Mesenchymal stem cell (in vitro differentiated cells and primary cell): ENCODE data around the gene PNCK.

Experiments
- DNase-seq: peaks from one replicate; pipeline ENCODE4 v3.0.0-alpha.2; 2013
- H2AFZ ChIP-seq: one replicate; pipeline ENCODE4 v1.6.1; 2013; ENCODE audit warnings: low read depth, mild to moderate bottlenecking, control low read depth, inconsistent platforms, low read length, moderate library complexity
- H2AK5ac ChIP-seq: 2 replicates; pipeline ENCODE4 v1.6.1; 2013; ENCODE audit warnings: low read length, moderate library complexity, mild to moderate bottlenecking, inconsistent platforms; ENCODE audit not compliant: severe bottlenecking
- H2BK120ac ChIP-seq: one replicate; pipeline ENCODE4 v1.6.1; 2013; ENCODE audit warnings: low read depth, mild to moderate bottlenecking, inconsistent platforms, low read length, moderate library complexity
- H2BK12ac ChIP-seq, 2 experiments: one replicate each; pipeline ENCODE4 v1.6.1; 2013; ENCODE audit warnings: inconsistent platforms in 2 of 2, low read length in 2 of 2, mild to moderate bottlenecking in 2 of 2, moderate library complexity in 2 of 2, control low read depth in 1 of 2
- H2BK15ac ChIP-seq: one replicate; pipeline ENCODE4 v1.6.1; 2013; ENCODE audit warnings: mild to moderate bottlenecking, low read depth, inconsistent platforms; ENCODE audit not compliant: poor library complexity, severe bottlenecking
- H2BK5ac ChIP-seq: 2 replicates; pipeline ENCODE4 v1.6.1; 2013; ENCODE audit warnings: low read depth, mild to moderate bottlenecking, low read length, control low read depth, inconsistent platforms; ENCODE audit not compliant: poor library complexity, severe bottlenecking
- H3K14ac ChIP-seq, 2 experiments: one replicate each; pipeline ENCODE4 v1.6.1; 2013; ENCODE audit warnings: inconsistent platforms in 2 of 2, low read length in 2 of 2, control low read depth in 1 of 2, mild to moderate bottlenecking in 1 of 2, moderate library complexity in 1 of 2
- H3K18ac ChIP-seq, 2 experiments: one replicate each; pipeline ENCODE4 v1.6.1; 2013; ENCODE audit warnings: inconsistent platforms in 2 of 2, low read length in 2 of 2, control low read depth in 1 of 2, low read depth in 1 of 2, mild to moderate bottlenecking in 1 of 2
- H3K23ac ChIP-seq, 2 experiments: one replicate each; pipeline ENCODE4 v1.6.1; 2013; ENCODE audit warnings: inconsistent platforms in 2 of 2, low read length in 2 of 2, mild to moderate bottlenecking in 2 of 2, moderate library complexity in 2 of 2, control low read depth in 1 of 2
- H3K27ac ChIP-seq: 2 replicates; pipeline ENCODE4 v1.5.1; 2013; ENCODE audit warnings: mild to moderate bottlenecking, moderate library complexity, low read length, control low read depth, inconsistent platforms; ENCODE audit not compliant: poor library complexity, severe bottlenecking
- H3K27me3 ChIP-seq, 2 experiments: 2 replicates each; pipeline versions ENCODE4 v1.6.1 to v1.7.0; 2013; ENCODE audit warnings: low read length in 2 of 2, mild to moderate bottlenecking in 2 of 2, moderate library complexity in 2 of 2, control low read depth in 1 of 2, inconsistent platforms in 1 of 2; ENCODE audit not compliant: control insufficient read depth in 1 of 2, insufficient read depth in 1 of 2
- H3K36me3 ChIP-seq, 2 experiments: 2 replicates each; pipeline versions ENCODE4 v1.6.1 to v1.7.0; 2013; ENCODE audit warnings: low read length in 2 of 2, control low read depth in 1 of 2, inconsistent platforms in 1 of 2, low read depth in 1 of 2, mild to moderate bottlenecking in 1 of 2; ENCODE audit not compliant: insufficient read depth in 2 of 2, control insufficient read depth in 1 of 2
- H3K4ac ChIP-seq, 2 experiments: one replicate each; pipeline ENCODE4 v1.6.1; 2013; ENCODE audit warnings: inconsistent platforms in 2 of 2, low read length in 2 of 2, mild to moderate bottlenecking in 2 of 2, moderate library complexity in 2 of 2, control low read depth in 1 of 2, low read depth in 1 of 2
- H3K4me1 ChIP-seq: 2 replicates; pipeline ENCODE4 v1.6.1; 2013; ENCODE audit warnings: low read depth, low read length, control low read depth; ENCODE audit not compliant: control insufficient read depth, insufficient read depth
- H3K4me2 ChIP-seq: 2 replicates; pipeline ENCODE4 v1.6.1; 2013; ENCODE audit warnings: low read length, mild to moderate bottlenecking, inconsistent platforms; ENCODE audit not compliant: poor library complexity, severe bottlenecking
- H3K4me3 ChIP-seq, 2 experiments: 2 replicates each; pipeline versions ENCODE4 v1.5.1 to v1.7.0; 2013; ENCODE audit warnings: low read length in 2 of 2, mild to moderate bottlenecking in 2 of 2, control low read depth in 1 of 2, low read depth in 1 of 2; ENCODE audit not compliant: insufficient read depth in 1 of 2
- H3K79me1 ChIP-seq: replicated peaks from 2 replicates; pipeline ENCODE4 v1.6.1; 2013; ENCODE audit warnings: mild to moderate bottlenecking, control low read depth, low read length, inconsistent platforms; ENCODE audit not compliant: poor library complexity, severe bottlenecking
- H3K9ac ChIP-seq: 2 replicates; pipeline ENCODE4 v1.7.0; 2013; ENCODE audit warnings: mild to moderate bottlenecking, low read length, moderate library complexity
- H3K9me3 ChIP-seq: 2 replicates; pipeline ENCODE4 v1.7.0; 2013; ENCODE audit warnings: mild to moderate bottlenecking, low read length; ENCODE audit not compliant: control insufficient read depth
- H4K8ac ChIP-seq: one replicate; pipeline ENCODE4 v1.6.1; 2013; ENCODE audit warnings: inconsistent platforms, mild to moderate bottlenecking, low read length, moderate library complexity
- H4K91ac ChIP-seq: one replicate; pipeline ENCODE4 v1.6.1; 2013; ENCODE audit warnings: mild to moderate bottlenecking, low read length, inconsistent platforms
- WGBS: methylation state at CpG from one replicate; pipeline ENCODE4 v1.1.7; 2013; ENCODE audit warnings: mixed read lengths; 5-methylcytosine and 5-hydroxymethylcytosine counted together

Gene PNCK

GRCh38 chrX:153631346-153631745 lies 42.3 kb downstream of the PNCK start:
- H2BK15ac ChIP-seq = no peak overlapping the region
- H3K4ac ChIP-seq = no peak overlapping the region
- no peak overlapping the region for H4K91ac ChIP-seq
- no peak overlapping the region for H3K4me3 ChIP-seq
- no peak overlapping the region for H2AK5ac ChIP-seq
- no peak overlapping the region for H4K8ac ChIP-seq
- H3K9ac ChIP-seq = no peak overlapping the region
- no peak overlapping the region for H3K23ac ChIP-seq
- peaks cover 21% of the 10 kb centered on the region for H3K4me1 ChIP-seq
- no peak overlapping the region for H3K18ac ChIP-seq
- H2AFZ ChIP-seq = no peak overlapping the region
- H3K27me3 ChIP-seq = peaks cover 0 to 74% of the 10 kb centered on the region in 2 experiments
- H2BK120ac ChIP-seq = no peak overlapping the region
- no peak overlapping the region for H3K4me2 ChIP-seq
- no peaks in the 10 kb centered on the region for H3K36me3 ChIP-seq
- no peaks in the 10 kb centered on the region for H3K79me1 ChIP-seq
- H3K14ac ChIP-seq = no peak overlapping the region
- H3K9me3 ChIP-seq = peaks cover 24% of the 10 kb centered on the region
- H2BK5ac ChIP-seq = no peak overlapping the region
- no peak for DNase-seq
- H3K27ac ChIP-seq = no peak overlapping the region
- WGBS = 98% methylated on average over 2 of the region's 2 CpGs
- no peak overlapping the region for H2BK12ac ChIP-seq

- Histone ChIP-seq H4K8ac (no peak overlapping the region), H2BK5ac (no peak overlapping the region), H3K79me1 (no peaks in the 10 kb centered on the region), H3K4me2 (no peak overlapping the region), H2BK120ac (no peak overlapping the region), H3K18ac (no peak overlapping the region), H2BK12ac (no peak overlapping the region), H3K9me3 (peaks cover 24% of the 10 kb centered on the region), H3K23ac (no peak overlapping the region), H2AFZ (no peak overlapping the region), H3K4me3 (no peak overlapping the region), H3K4ac (no peak overlapping the region), H3K27ac (no peak overlapping the region), H3K27me3 (peaks cover 0 to 71% of the 10 kb centered on the region in 2 experiments), H2AK5ac (no peak overlapping the region), H2BK15ac (no peak overlapping the region), H4K91ac (no peak overlapping the region), H3K14ac (no peak overlapping the region), H3K9ac (no peak overlapping the region), H3K4me1 (peaks cover 24% of the 10 kb centered on the region), H3K36me3 (no peaks in the 10 kb centered on the region)
- WGBS = 90% methylated on average over 12 of the region's 12 CpGs
- no peak for DNase-seq
These were observed 44.9 kb downstream of the PNCK start for GRCh38 chrX:153628665-153629064.

GRCh38 chrX:153628129-153628528 lies 45.5 kb downstream of the PNCK start:
- no peaks in the 10 kb centered on the region for H3K36me3 ChIP-seq
- no peaks in the 10 kb centered on the region for H3K79me1 ChIP-seq
- no peak overlapping the region for H3K18ac ChIP-seq
- H4K91ac ChIP-seq = no peak overlapping the region
- H3K4me3 ChIP-seq = no peak overlapping the region
- DNase-seq = no peak
- peak overlapping the region; percentile 30 for H3K27ac ChIP-seq
- no peak overlapping the region for H3K9ac ChIP-seq
- no peak overlapping the region for H2BK120ac ChIP-seq
- peaks cover 0 to 75% of the 10 kb centered on the region in 2 experiments for H3K27me3 ChIP-seq
- no peak overlapping the region for H2BK5ac ChIP-seq
- H3K9me3 ChIP-seq = peaks cover 24% of the 10 kb centered on the region
- H3K23ac ChIP-seq = no peak overlapping the region
- H4K8ac ChIP-seq = no peak overlapping the region
- H3K4me2 ChIP-seq = no peak overlapping the region
- WGBS = 98% methylated on average over 8 of the region's 8 CpGs
- no peak overlapping the region for H3K14ac ChIP-seq
- no peak overlapping the region for H2BK15ac ChIP-seq
- no peak overlapping the region for H2AK5ac ChIP-seq
- no peak overlapping the region for H3K4ac ChIP-seq
- H2AFZ ChIP-seq = no peak overlapping the region
- peaks cover 30% of the 10 kb centered on the region for H3K4me1 ChIP-seq
- no peak overlapping the region for H2BK12ac ChIP-seq

GRCh38 chrX:153627675-153628111 lies 45.9 kb downstream of the PNCK start:
- no peak overlapping the region for H2BK120ac ChIP-seq
- no peak overlapping the region for H3K23ac ChIP-seq
- H3K14ac ChIP-seq = no peak overlapping the region
- H4K8ac ChIP-seq = no peak overlapping the region
- no peak overlapping the region for H3K18ac ChIP-seq
- no peak for DNase-seq
- no peaks in the 10 kb centered on the region for H3K79me1 ChIP-seq
- no peak overlapping the region for H2AFZ ChIP-seq
- no peak overlapping the region for H2BK12ac ChIP-seq
- no peak overlapping the region for H3K4me3 ChIP-seq
- H3K27ac ChIP-seq = peak overlapping the region; percentile 70
- H3K36me3 ChIP-seq = no peaks in the 10 kb centered on the region
- no peak overlapping the region for H3K4me2 ChIP-seq
- H3K27me3 ChIP-seq = peaks cover 0 to 79% of the 10 kb centered on the region in 2 experiments
- H2BK15ac ChIP-seq = no peak overlapping the region
- 75% methylated on average over 6 of the region's 15 CpGs for WGBS
- H2BK5ac ChIP-seq = peak overlapping the region; percentile 44
- peaks cover 24% of the 10 kb centered on the region for H3K9me3 ChIP-seq
- peak overlapping the region; percentile 29 for H2AK5ac ChIP-seq
- H3K4me1 ChIP-seq = peaks cover 31% of the 10 kb centered on the region
- no peak overlapping the region for H3K9ac ChIP-seq
- no peak overlapping the region for H3K4ac ChIP-seq
- no peak overlapping the region for H4K91ac ChIP-seq
